Osteoblast (primary cell): ENCODE data around the gene NDUFA3. TPM values are rescaled to one million over a fixed set of nuclear protein-coding genes. Genes with fewer than 3 reads are reported as not detected.

Source experiments
- DNase-seq: peaks from one replicate; pipeline ENCODE4 v3.0.0; 2011; ENCODE audit warnings: low spot score, mixed read lengths; ENCODE audit not compliant: insufficient read length; ENCODE audit errors: missing footprints
- H2AFZ ChIP-seq: 2 replicates; pipeline ENCODE4 v1.6.0; 2011; ENCODE audit warnings: mild to moderate bottlenecking, low read length
- H3K27ac ChIP-seq: 2 replicates; pipeline ENCODE4 v1.5.1; 2011; ENCODE audit warnings: mild to moderate bottlenecking, low read depth, low read length, moderate library complexity
- H3K27me3 ChIP-seq: 2 replicates; pipeline ENCODE4 v1.6.0; 2012; ENCODE audit warnings: mild to moderate bottlenecking, control low read depth, inconsistent platforms, low read length, moderate library complexity; ENCODE audit not compliant: insufficient read depth
- H3K36me3 ChIP-seq: 2 replicates; pipeline ENCODE4 v1.5.1; 2011; ENCODE audit warnings: mild to moderate bottlenecking, low read length, control low read depth, moderate library complexity; ENCODE audit not compliant: insufficient read depth
- H3K4me1 ChIP-seq: 2 replicates; pipeline ENCODE4 v1.5.1; 2011; ENCODE audit warnings: mild to moderate bottlenecking, low read length, control low read depth, moderate library complexity; ENCODE audit not compliant: insufficient read depth
- H3K4me2 ChIP-seq: 2 replicates; pipeline ENCODE4 v1.6.0; 2011; ENCODE audit warnings: mild to moderate bottlenecking, low read length; ENCODE audit not compliant: insufficient read depth
- H3K4me3 ChIP-seq: fragments of 200-600 bp; sonication (generic); 3 replicates; pipeline ENCODE4 v1.5.1; 2012; ENCODE audit warnings: mild to moderate bottlenecking, low read length, inconsistent platforms; ENCODE audit not compliant: insufficient read depth
- H3K79me2 ChIP-seq: 2 replicates; pipeline ENCODE4 v1.6.0; 2012; ENCODE audit warnings: mild to moderate bottlenecking, low read length, control low read depth, inconsistent platforms; ENCODE audit not compliant: insufficient read depth
- H3K9me3 ChIP-seq: 2 replicates; pipeline ENCODE4 v1.5.1; 2011; ENCODE audit warnings: low read depth, low read length, control low read depth
- H4K20me1 ChIP-seq: 2 replicates; pipeline ENCODE4 v1.6.0; 2012; ENCODE audit warnings: mild to moderate bottlenecking, low read length, control low read depth; ENCODE audit not compliant: insufficient read depth
- total RNA-seq: library from RNA; depleted of rRNA; stranded (reverse); fragments of >200 nt; gene quantifications from 2 replicates; pipeline ENCODE4 v1.2.3, GENCODE V29; 2012
- TF ChIP-seq, protein P1 (sequence below): IDR thresholded peaks from 2 replicates; pipeline ENCODE4 v1.5.1; 2011; ENCODE audit warnings: mild to moderate bottlenecking, low read depth, low read length, moderate library complexity; ENCODE audit errors: extremely low read depth

Gene NDUFA3
- total RNA-seq, 1 donor = 8.3 TPM

DNA sequence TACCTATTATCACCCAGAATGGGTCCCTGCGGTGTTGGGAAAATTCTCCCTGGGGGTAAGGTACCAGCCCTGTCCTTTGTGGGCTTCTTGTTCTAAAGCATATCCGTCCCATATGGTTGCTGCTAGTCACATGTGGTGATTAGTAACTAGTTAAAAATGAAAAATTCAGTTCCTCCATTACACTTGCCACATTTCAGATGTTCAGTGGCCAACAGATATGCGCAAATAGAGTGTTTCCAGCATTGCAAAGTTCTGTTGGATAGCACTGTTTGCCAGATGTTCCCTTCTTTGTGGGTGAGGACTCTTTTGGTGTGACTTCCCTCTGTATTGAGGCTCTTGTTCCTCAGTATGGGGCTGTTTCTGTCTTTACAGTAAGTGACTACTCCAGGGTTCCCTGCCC lies 38.7 kb downstream of the NDUFA3 start:
- TF ChIP-seq, protein P1, sequence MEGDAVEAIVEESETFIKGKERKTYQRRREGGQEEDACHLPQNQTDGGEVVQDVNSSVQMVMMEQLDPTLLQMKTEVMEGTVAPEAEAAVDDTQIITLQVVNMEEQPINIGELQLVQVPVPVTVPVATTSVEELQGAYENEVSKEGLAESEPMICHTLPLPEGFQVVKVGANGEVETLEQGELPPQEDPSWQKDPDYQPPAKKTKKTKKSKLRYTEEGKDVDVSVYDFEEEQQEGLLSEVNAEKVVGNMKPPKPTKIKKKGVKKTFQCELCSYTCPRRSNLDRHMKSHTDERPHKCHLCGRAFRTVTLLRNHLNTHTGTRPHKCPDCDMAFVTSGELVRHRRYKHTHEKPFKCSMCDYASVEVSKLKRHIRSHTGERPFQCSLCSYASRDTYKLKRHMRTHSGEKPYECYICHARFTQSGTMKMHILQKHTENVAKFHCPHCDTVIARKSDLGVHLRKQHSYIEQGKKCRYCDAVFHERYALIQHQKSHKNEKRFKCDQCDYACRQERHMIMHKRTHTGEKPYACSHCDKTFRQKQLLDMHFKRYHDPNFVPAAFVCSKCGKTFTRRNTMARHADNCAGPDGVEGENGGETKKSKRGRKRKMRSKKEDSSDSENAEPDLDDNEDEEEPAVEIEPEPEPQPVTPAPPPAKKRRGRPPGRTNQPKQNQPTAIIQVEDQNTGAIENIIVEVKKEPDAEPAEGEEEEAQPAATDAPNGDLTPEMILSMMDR = no peak
- no peak for DNase-seq
- Histone ChIP-seq H3K27me3 (no peaks in the 10 kb centered on the region), H3K9me3 (no peaks in the 10 kb centered on the region), H2AFZ (no peak overlapping the region), H3K36me3 (peaks cover 68% of the 10 kb centered on the region), H3K79me2 (peaks cover 59% of the 10 kb centered on the region), H3K4me1 (peaks cover 12% of the 10 kb centered on the region), H4K20me1 (peaks cover 60% of the 10 kb centered on the region), H3K4me3 (no peak overlapping the region), H3K4me2 (no peak overlapping the region), H3K27ac (no peak overlapping the region)

DNA sequence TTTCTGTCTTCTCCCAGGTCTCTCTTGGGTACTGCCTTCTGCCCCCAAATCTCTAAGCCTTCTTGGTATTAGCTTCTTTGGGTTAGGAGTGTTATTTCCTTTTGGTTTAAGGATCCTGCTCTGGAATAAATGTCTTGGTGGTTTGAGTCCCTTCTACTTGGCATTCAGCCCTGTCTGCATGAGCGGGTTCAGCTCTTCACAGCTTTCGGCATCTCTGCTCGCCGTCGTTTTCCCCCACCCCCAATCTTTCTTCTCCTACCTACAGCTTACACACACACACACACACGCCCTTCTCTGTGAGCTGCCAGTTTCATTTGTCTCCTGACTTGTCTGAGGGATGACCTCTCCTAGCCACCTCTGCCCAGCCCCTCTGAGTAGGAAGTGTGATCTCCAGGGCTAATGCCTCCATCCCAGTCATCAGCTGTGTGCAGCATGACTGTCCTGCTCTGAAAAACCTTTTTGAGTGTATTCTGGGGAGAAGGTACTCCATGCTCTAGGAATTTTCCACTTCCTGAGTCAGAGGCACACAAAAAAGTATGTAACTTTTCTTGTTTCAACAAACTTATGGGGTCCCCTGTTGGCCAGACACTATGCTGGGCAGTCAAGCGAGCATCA lies 39.6 kb downstream of the NDUFA3 start:
- DNase-seq = peak; percentile 93
- no peak overlapping the region for H3K4me2 ChIP-seq
- H3K4me1 ChIP-seq = peaks cover 8% of the 10 kb centered on the region
- H3K9me3 ChIP-seq = no peaks in the 10 kb centered on the region
- TF ChIP-seq, protein P1 = no peak
- peaks cover 59% of the 10 kb centered on the region for H3K79me2 ChIP-seq
- H3K27ac ChIP-seq = no peak overlapping the region
- H3K36me3 ChIP-seq = peaks cover 77% of the 10 kb centered on the region
- H3K27me3 ChIP-seq = no peaks in the 10 kb centered on the region
- peaks cover 66% of the 10 kb centered on the region for H4K20me1 ChIP-seq
- no peak overlapping the region for H2AFZ ChIP-seq
- H3K4me3 ChIP-seq = no peak overlapping the region

DNA sequence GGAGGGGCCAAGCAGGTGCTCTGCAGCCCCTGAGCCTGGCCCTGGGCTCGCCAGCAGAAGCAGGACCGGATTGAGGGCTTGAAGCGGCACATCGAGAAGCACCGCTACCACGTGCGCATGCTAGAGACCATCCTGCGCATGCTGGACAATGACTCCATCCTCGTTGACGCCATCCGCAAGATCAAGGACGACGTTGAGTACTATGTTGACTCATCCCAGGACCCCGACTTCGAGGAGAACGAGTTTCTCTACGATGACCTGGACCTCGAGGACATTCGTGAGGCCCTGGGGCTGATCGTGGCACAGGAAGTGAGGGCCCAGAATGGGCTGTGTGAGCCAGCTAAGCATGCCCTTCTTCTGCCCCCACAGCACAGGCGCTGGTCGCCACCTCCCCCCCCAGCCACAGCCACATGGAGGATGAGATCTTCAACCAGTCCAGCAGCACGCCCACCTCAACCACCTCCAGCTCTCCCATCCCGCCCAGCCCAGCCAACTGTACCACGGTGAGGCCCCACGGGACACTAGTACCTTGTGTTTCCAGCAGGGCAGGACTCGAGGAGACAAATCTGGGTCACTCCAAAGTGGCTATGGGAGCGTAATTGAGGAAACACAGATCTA lies 43.0 kb downstream of the NDUFA3 start:
- H3K36me3 ChIP-seq = peaks cover 93% of the 10 kb centered on the region
- H3K4me3 ChIP-seq = no peak overlapping the region
- H3K4me2 ChIP-seq = no peak overlapping the region
- TF ChIP-seq, protein P1 = no peak
- H3K9me3 ChIP-seq = no peaks in the 10 kb centered on the region
- peaks cover 48% of the 10 kb centered on the region for H4K20me1 ChIP-seq
- no peak overlapping the region for H3K27ac ChIP-seq
- no peaks in the 10 kb centered on the region for H3K4me1 ChIP-seq
- no peak for DNase-seq
- no peaks in the 10 kb centered on the region for H3K27me3 ChIP-seq
- H3K79me2 ChIP-seq = peaks cover 28% of the 10 kb centered on the region
- no peak overlapping the region for H2AFZ ChIP-seq

DNA sequence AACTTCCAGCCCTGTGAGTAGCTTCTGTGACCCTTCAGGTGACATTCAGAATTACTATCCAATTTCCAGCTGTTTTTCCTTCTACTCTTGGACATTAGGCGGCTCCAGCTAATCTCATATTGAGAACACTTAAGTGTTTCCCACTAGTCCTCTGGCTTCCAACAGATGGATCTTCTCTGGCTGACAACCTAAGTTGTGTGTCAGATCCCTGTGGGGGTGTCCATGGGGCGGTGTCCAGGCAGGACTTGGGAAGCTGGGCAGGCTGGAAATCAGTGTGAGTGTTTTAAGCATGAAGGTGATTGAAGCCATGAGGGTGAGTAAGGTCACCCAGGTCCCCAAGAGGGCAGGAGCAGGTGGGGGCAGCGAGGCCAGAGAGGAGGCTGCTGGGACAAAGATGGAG lies 45.0 kb downstream of the NDUFA3 start:
- Histone ChIP-seq H3K79me2 (peaks cover 8% of the 10 kb centered on the region), H2AFZ (no peak overlapping the region), H3K27ac (no peak overlapping the region), H3K4me3 (no peak overlapping the region), H3K4me2 (no peak overlapping the region), H3K9me3 (no peaks in the 10 kb centered on the region), H3K36me3 (peaks cover 94% of the 10 kb centered on the region), H3K27me3 (no peaks in the 10 kb centered on the region), H3K4me1 (no peaks in the 10 kb centered on the region), H4K20me1 (peaks cover 31% of the 10 kb centered on the region)
- no peak for DNase-seq
- TF ChIP-seq, protein P1 = no peak
